HCT116 (cell line): ENCODE results near the gene NEDD4.

Source experiments
- CEBPB ChIP-seq: IDR thresholded peaks from 2 replicates; pipeline ENCODE4 v1.6.1; 2012; ENCODE audit warnings: low read depth
- EZH2 ChIP-seq: fragments of 200-600 bp; sonication (generic); IDR thresholded peaks from 2 replicates; pipeline ENCODE4 v1.6.1; 2017; ENCODE audit warnings: antibody characterized with exemption, mixed run types
- EZH2phosphoT487 ChIP-seq: fragments of 200-600 bp; IDR thresholded peaks from 2 replicates; pipeline ENCODE4 v1.6.1; 2018; ENCODE audit warnings: antibody characterized with exemption, borderline replicate concordance
- JUND ChIP-seq: IDR thresholded peaks from 2 replicates; pipeline ENCODE4 v1.6.1; 2012
- POLR2A ChIP-seq: IDR thresholded peaks from 2 replicates; pipeline ENCODE4 v1.7.0; 2011; ENCODE audit warnings: borderline replicate concordance; ENCODE audit not compliant: insufficient read depth, insufficient read length; ENCODE audit errors: extremely low read depth
- POLR2AphosphoS5 ChIP-seq: IDR thresholded peaks from 2 replicates; pipeline ENCODE4 v1.6.1; 2011; ENCODE audit warnings: mild to moderate bottlenecking, low read depth, low read length, moderate library complexity
- RAD21 ChIP-seq: IDR thresholded peaks from 2 replicates; pipeline ENCODE4 v1.6.1; 2012; ENCODE audit warnings: low read depth, mild to moderate bottlenecking
- TF ChIP-seq, protein P1 (sequence below), 3 experiments: fragments of 200-600 bp in 1 of 3; sonication (generic) in 1 of 3; IDR thresholded peaks in 2 of 3; conservative IDR thresholded peaks in 1 of 3; 2 replicates each; pipeline ENCODE4 v1.5.1; 2012 to 2017; ENCODE audit warnings: low read depth in 2 of 3, low read length in 2 of 3, antibody characterized with exemption in 1 of 3, borderline replicate concordance in 1 of 3, control low read depth in 1 of 3, mild to moderate bottlenecking in 1 of 3, mixed read lengths in 1 of 3, mixed run types in 1 of 3, moderate library complexity in 1 of 3; ENCODE audit not compliant: insufficient read depth in 1 of 3
- TF ChIP-seq, protein P2 (sequence below): IDR thresholded peaks from 2 replicates; pipeline ENCODE4 v1.6.1; 2012
- TF ChIP-seq, protein P3 (sequence below): IDR thresholded peaks from 2 replicates; pipeline ENCODE4 v1.6.1; 2012; ENCODE audit warnings: low read depth

DNA sequence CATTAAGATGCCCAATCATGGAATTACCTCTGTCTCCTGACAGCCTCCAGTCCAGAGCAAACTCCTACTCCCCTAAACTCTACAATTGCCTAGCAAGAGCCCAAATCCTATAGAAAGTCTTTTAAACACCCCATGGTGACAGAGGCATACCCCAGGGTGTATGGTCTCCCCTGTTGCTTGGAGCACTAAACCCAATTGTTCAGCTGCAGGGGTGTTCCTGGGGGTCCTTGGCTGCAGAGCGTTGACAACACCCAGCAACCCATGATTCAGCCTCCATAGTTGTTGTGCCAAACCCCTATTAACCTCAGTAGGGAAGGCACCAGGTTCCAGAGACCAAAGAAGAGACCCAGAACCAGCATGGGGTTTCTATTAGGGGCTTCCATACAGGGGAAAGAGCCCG is 41.8 kb upstream of the NEDD4 start:
- TF ChIP-seq, protein P1, sequence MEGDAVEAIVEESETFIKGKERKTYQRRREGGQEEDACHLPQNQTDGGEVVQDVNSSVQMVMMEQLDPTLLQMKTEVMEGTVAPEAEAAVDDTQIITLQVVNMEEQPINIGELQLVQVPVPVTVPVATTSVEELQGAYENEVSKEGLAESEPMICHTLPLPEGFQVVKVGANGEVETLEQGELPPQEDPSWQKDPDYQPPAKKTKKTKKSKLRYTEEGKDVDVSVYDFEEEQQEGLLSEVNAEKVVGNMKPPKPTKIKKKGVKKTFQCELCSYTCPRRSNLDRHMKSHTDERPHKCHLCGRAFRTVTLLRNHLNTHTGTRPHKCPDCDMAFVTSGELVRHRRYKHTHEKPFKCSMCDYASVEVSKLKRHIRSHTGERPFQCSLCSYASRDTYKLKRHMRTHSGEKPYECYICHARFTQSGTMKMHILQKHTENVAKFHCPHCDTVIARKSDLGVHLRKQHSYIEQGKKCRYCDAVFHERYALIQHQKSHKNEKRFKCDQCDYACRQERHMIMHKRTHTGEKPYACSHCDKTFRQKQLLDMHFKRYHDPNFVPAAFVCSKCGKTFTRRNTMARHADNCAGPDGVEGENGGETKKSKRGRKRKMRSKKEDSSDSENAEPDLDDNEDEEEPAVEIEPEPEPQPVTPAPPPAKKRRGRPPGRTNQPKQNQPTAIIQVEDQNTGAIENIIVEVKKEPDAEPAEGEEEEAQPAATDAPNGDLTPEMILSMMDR (IDR thresholded peaks at IDR 0.05 in 2 of 3, conservative IDR thresholded peaks at IDR 0.05 in 1 of 3; ENCODE audit: borderline replicate concordance in 1 of 3, insufficient read depth in 1 of 3, low read depth in 2 of 3, low read length in 2 of 3): no peak
- TF ChIP-seq POLR2AphosphoS5 (no peak), POLR2A (no peak), JUND (no peak), RAD21 (no peak), EZH2phosphoT487 (no peak), EZH2 (no peak), CEBPB (no peak)
- TF ChIP-seq, protein P2, sequence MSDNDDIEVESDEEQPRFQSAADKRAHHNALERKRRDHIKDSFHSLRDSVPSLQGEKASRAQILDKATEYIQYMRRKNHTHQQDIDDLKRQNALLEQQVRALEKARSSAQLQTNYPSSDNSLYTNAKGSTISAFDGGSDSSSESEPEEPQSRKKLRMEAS: no peak
- TF ChIP-seq, protein P3, sequence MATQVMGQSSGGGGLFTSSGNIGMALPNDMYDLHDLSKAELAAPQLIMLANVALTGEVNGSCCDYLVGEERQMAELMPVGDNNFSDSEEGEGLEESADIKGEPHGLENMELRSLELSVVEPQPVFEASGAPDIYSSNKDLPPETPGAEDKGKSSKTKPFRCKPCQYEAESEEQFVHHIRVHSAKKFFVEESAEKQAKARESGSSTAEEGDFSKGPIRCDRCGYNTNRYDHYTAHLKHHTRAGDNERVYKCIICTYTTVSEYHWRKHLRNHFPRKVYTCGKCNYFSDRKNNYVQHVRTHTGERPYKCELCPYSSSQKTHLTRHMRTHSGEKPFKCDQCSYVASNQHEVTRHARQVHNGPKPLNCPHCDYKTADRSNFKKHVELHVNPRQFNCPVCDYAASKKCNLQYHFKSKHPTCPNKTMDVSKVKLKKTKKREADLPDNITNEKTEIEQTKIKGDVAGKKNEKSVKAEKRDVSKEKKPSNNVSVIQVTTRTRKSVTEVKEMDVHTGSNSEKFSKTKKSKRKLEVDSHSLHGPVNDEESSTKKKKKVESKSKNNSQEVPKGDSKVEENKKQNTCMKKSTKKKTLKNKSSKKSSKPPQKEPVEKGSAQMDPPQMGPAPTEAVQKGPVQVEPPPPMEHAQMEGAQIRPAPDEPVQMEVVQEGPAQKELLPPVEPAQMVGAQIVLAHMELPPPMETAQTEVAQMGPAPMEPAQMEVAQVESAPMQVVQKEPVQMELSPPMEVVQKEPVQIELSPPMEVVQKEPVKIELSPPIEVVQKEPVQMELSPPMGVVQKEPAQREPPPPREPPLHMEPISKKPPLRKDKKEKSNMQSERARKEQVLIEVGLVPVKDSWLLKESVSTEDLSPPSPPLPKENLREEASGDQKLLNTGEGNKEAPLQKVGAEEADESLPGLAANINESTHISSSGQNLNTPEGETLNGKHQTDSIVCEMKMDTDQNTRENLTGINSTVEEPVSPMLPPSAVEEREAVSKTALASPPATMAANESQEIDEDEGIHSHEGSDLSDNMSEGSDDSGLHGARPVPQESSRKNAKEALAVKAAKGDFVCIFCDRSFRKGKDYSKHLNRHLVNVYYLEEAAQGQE: no peak
